Esophagus muscularis mucosa (tissue), 4 donors: ENCODE measurements around the gene ZMIZ1. TPM values are rescaled to one million over a fixed set of nuclear protein-coding genes. Genes with fewer than 3 reads are reported as not detected.

Experiments
- DNase-seq: peaks from one replicate; pipeline ENCODE4 v3.0.0-alpha.2; 2017; ENCODE audit errors: extremely low spot score
- H3K27ac ChIP-seq, 4 donors: fragments of 200-600 bp; sonication (generic); replicated peaks in 1 of 4; 1 replicate in 3 of 4; 2 replicates in 1 of 4; pipeline ENCODE4 v1.5.1; 2016 to 2019; ENCODE audit warnings: mild to moderate bottlenecking in 1 of 4
- H3K27me3 ChIP-seq, 4 donors: fragments of 200-600 bp; sonication (generic); one replicate each; pipeline versions ENCODE4 v1.5.1 to v1.6.0; 2016 to 2019
- H3K36me3 ChIP-seq, 4 donors: fragments of 200-600 bp; sonication (generic); one replicate each; pipeline ENCODE4 v1.5.1; 2016 to 2019
- H3K4me1 ChIP-seq, 4 donors: fragments of 200-600 bp; sonication (generic); one replicate each; pipeline ENCODE4 v1.5.1; 2016 to 2019
- H3K4me3 ChIP-seq, 4 donors: fragments of 200-600 bp; sonication (generic); 1 replicate in 2 of 4; 2 replicates in 2 of 4; pipeline ENCODE4 v1.5.1; 2016 to 2019; ENCODE audit warnings: mild to moderate bottlenecking in 4 of 4, moderate library complexity in 1 of 4
- H3K9me3 ChIP-seq, 4 donors: fragments of 200-600 bp; sonication (generic); 1 replicate in 3 of 4; 2 replicates in 1 of 4; pipeline ENCODE4 v1.5.1; 2016 to 2019
- CTCF ChIP-seq, 3 experiments: fragments of 200-600 bp in 2 of 3; fragments of 450-650 bp in 1 of 3; sonication (generic) in 2 of 3; IDR thresholded peaks; one replicate each; pipeline ENCODE4 v1.5.1; 2017 to 2019; ENCODE audit warnings: antibody characterized with exemption in 3 of 3, mild to moderate bottlenecking in 2 of 3, moderate library complexity in 1 of 3
- EP300 ChIP-seq: sonication (generic); formaldehyde crosslinking; IDR thresholded peaks from one replicate; pipeline ENCODE4 v1.6.1; 2017; ENCODE audit warnings: antibody characterized with exemption
- POLR2A ChIP-seq: fragments of 450-650 bp; IDR thresholded peaks from one replicate; pipeline ENCODE4 v1.6.1; 2017; ENCODE audit warnings: antibody characterized with exemption, moderate library complexity, mild to moderate bottlenecking, low read depth
- POLR2AphosphoS5 ChIP-seq, 2 donors: sonication (generic); formaldehyde crosslinking; IDR thresholded peaks; one replicate each; pipeline ENCODE4 v1.6.1; 2017; ENCODE audit warnings: antibody characterized with exemption in 2 of 2
- WGBS: methylation state at CpG from one replicate; pipeline ENCODE4 v1.1.5; 2018; 5-methylcytosine and 5-hydroxymethylcytosine counted together
- intact Hi-C: fragments of 100-400 bp; cut with DNase I; formaldehyde crosslinking; loops from one replicate; pipeline ENCODE4 v1.15.1; 2023
- total RNA-seq, 4 donors: library from RNA; depleted of rRNA; stranded (reverse); fragments of >200 nt; gene quantifications; one replicate each; pipeline versions ENCODE4 v1.1.0 to v1.2.1, GENCODE V29; 2016

Gene ZMIZ1
- total RNA-seq, 4 donors from 2014 or later = 48.7 to 87.2 (median 66.0) TPM

- WGBS = 79% methylated on average over 4 of the region's 4 CpGs
- no peak for DNase-seq
- intact Hi-C loops = no loop called here
- Histone ChIP-seq H3K36me3 (peaks cover 0 to 6% (median 0%) of the 10 kb centered on the region in 4 donors), H3K4me3 (no peak overlapping the region), H3K27me3 (no peaks in the 10 kb centered on the region), H3K4me1 (no peaks in the 10 kb centered on the region), H3K27ac (no peak overlapping the region), H3K9me3 (peaks cover 0 to 4% (median 0%) of the 10 kb centered on the region in 4 donors)
- no peak for TF ChIP-seq POLR2AphosphoS5 (IDR thresholded peaks at IDR 0.05)
- TF ChIP-seq EP300 = no peak
- TF ChIP-seq CTCF (IDR thresholded peaks at IDR 0.05) = no peak
- no peak for TF ChIP-seq POLR2A
Observed at GRCh38 chr10:79361726-79362397, 293.1 kb downstream of the ZMIZ1 start.
